H1 (cell line): ENCODE data around the gene LCMT1. TPM values are rescaled to one million over a fixed set of nuclear protein-coding genes. Genes with fewer than 3 reads are reported as not detected.

ENCODE experiments used
- CTCF ChIA-PET: fragments of 300-600 bp; sonication (Branson Sonifier 250); formaldehyde crosslinking; loops from one replicate; lab custom pipeline; 2021; ENCODE audit not compliant: partially characterized antibody; lab: Charles Lee
- POLR2A ChIA-PET: fragments of 300-600 bp; sonication (Branson Sonifier 250); formaldehyde crosslinking; loops from one replicate; lab custom pipeline; 2021; ENCODE audit warnings: inconsistent platforms; ENCODE audit not compliant: partially characterized antibody; lab: Charles Lee
- DNase-seq, 2 experiments: peaks; one replicate each; pipeline versions ENCODE4 v3.0.0 to v3.0.0-alpha.2; 2010 to 2022; ENCODE audit warnings: low spot score in 2 of 2, low read depth in 1 of 2, mixed read lengths in 1 of 2
- FAIRE-seq: peaks from 2 replicates; lab custom pipeline; 2011; peaks lifted over from hg19 to GRCh38; lab: Jason Lieb, UNC
- H2AFZ ChIP-seq: 2 replicates; pipeline ENCODE4 v1.8.1; 2012; ENCODE audit warnings: low read length, inconsistent platforms
- H2AK5ac ChIP-seq: 2 replicates; pipeline ENCODE4 v1.6.1; 2013; ENCODE audit warnings: low read depth, low read length
- H2BK120ac ChIP-seq: replicated peaks from 2 replicates; pipeline ENCODE3; 2013; ENCODE audit warnings: low read depth, low read length, inconsistent platforms
- H2BK12ac ChIP-seq: 2 replicates; pipeline ENCODE4 v1.6.1; 2013; ENCODE audit warnings: low read depth, low read length
- H2BK15ac ChIP-seq: 2 replicates; pipeline ENCODE4 v1.6.1; 2013; ENCODE audit warnings: low read length
- H2BK20ac ChIP-seq: 2 replicates; pipeline ENCODE4 v1.6.1; 2013; ENCODE audit warnings: low read length
- H2BK5ac ChIP-seq: 2 replicates; pipeline ENCODE4 v1.6.1; 2013; ENCODE audit warnings: low read depth, low read length
- H3K14ac ChIP-seq: 2 replicates; pipeline ENCODE4 v1.6.1; 2013; ENCODE audit warnings: inconsistent platforms; ENCODE audit not compliant: insufficient read length
- H3K18ac ChIP-seq: 2 replicates; pipeline ENCODE4 v1.6.1; 2013; ENCODE audit warnings: low read length; ENCODE audit errors: extremely low read depth
- H3K23ac ChIP-seq: 2 replicates; pipeline ENCODE4 v1.6.1; 2013; ENCODE audit warnings: inconsistent platforms; ENCODE audit not compliant: insufficient read length
- H3K23me2 ChIP-seq: 2 replicates; pipeline ENCODE4 v1.6.1; 2013; ENCODE audit warnings: low read depth, low read length
- H3K27ac ChIP-seq: 2 replicates; pipeline ENCODE4 v1.6.1; 2011; ENCODE audit warnings: low read depth, low read length, inconsistent platforms
- H3K27me3 ChIP-seq, 4 experiments: replicated peaks in 1 of 4; 1 replicate in 1 of 4; 2 replicates in 3 of 4; pipeline versions ENCODE4 v1.6.1 to v1.8.1; 2011 to 2013; ENCODE audit warnings: low read length in 3 of 4, mild to moderate bottlenecking in 3 of 4, inconsistent platforms in 2 of 4, mixed read lengths in 2 of 4, moderate library complexity in 1 of 4; ENCODE audit not compliant: control insufficient read depth in 3 of 4, insufficient read depth in 3 of 4; ENCODE audit errors: extremely low read depth in 1 of 4
- H3K36me3 ChIP-seq, 4 experiments: 2 replicates each; pipeline versions ENCODE4 v1.6.1 to v1.8.1; 2011 to 2013; ENCODE audit warnings: mild to moderate bottlenecking in 4 of 4, low read length in 3 of 4, moderate library complexity in 2 of 4, control low read depth in 1 of 4, inconsistent platforms in 1 of 4; ENCODE audit not compliant: insufficient read depth in 4 of 4, control insufficient read depth in 2 of 4
- H3K4ac ChIP-seq: replicated peaks from 2 replicates; pipeline ENCODE3; 2013; ENCODE audit warnings: low read length, low read depth, mixed read lengths, inconsistent platforms; ENCODE audit not compliant: insufficient read length
- H3K4me1 ChIP-seq, 4 experiments: replicated peaks in 1 of 4; 1 replicate in 1 of 4; 2 replicates in 3 of 4; pipeline versions ENCODE4 v1.6.1 to v1.8.1; 2011 to 2013; ENCODE audit warnings: low read length in 3 of 4, inconsistent platforms in 2 of 4, mixed read lengths in 1 of 4; ENCODE audit not compliant: insufficient read depth in 4 of 4, control insufficient read depth in 3 of 4
- H3K4me2 ChIP-seq, 2 experiments: 2 replicates each; pipeline versions ENCODE4 v1.6.1 to v1.8.1; 2011 to 2013; ENCODE audit warnings: low read depth in 2 of 2, low read length in 2 of 2, control low read depth in 1 of 2, inconsistent platforms in 1 of 2, mild to moderate bottlenecking in 1 of 2; ENCODE audit not compliant: insufficient read depth in 1 of 2
- H3K4me3 ChIP-seq, 4 experiments: fragments of 200-600, 300-600 bp in 1 of 4; sonication (generic), shearing (Covaris generic), sonication (Bioruptor Twin) in 1 of 4; 2 replicates each; pipeline versions ENCODE4 v1.5.1 to v1.8.1; 2011 to 2016; ENCODE audit warnings: low read length in 4 of 4, low read depth in 3 of 4, control low read depth in 2 of 4, inconsistent platforms in 2 of 4, mild to moderate bottlenecking in 2 of 4, mixed read lengths in 1 of 4, moderate library complexity in 1 of 4; ENCODE audit not compliant: insufficient read depth in 2 of 4; ENCODE audit errors: extremely low read depth in 1 of 4
- H3K56ac ChIP-seq: replicated peaks from 2 replicates; pipeline ENCODE3; 2013; ENCODE audit warnings: low read depth, mild to moderate bottlenecking, mixed read lengths, low read length, inconsistent platforms; ENCODE audit not compliant: insufficient read length
- H3K79me1 ChIP-seq: 2 replicates; pipeline ENCODE4 v1.6.1; 2013; ENCODE audit warnings: low read depth, low read length, control low read depth
- H3K79me2 ChIP-seq, 2 experiments: 2 replicates each; pipeline versions ENCODE4 v1.6.1 to v1.8.1; 2012 to 2013; ENCODE audit warnings: low read length in 2 of 2, mild to moderate bottlenecking in 2 of 2, inconsistent platforms in 1 of 2; ENCODE audit not compliant: insufficient read depth in 2 of 2, control insufficient read depth in 1 of 2
- H3K9ac ChIP-seq, 4 experiments: replicated peaks in 1 of 4; 1 replicate in 1 of 4; 2 replicates in 3 of 4; pipeline versions ENCODE4 v1.6.1 to v1.8.1; 2011 to 2013; ENCODE audit warnings: low read depth in 3 of 4, low read length in 3 of 4, control low read depth in 2 of 4, mild to moderate bottlenecking in 2 of 4, moderate library complexity in 2 of 4, inconsistent platforms in 1 of 4; ENCODE audit errors: extremely low read depth in 1 of 4
- H3K9me3 ChIP-seq, 2 experiments: 2 replicates each; pipeline versions ENCODE4 v1.6.1 to v1.8.1; 2012 to 2013; ENCODE audit warnings: mild to moderate bottlenecking in 2 of 2, moderate library complexity in 2 of 2, control low read depth in 1 of 2, inconsistent platforms in 1 of 2, low read depth in 1 of 2, low read length in 1 of 2, mixed read lengths in 1 of 2; ENCODE audit not compliant: insufficient read depth in 2 of 2
- H4K20me1 ChIP-seq, 2 experiments: replicated peaks in 1 of 2; 2 replicates each; pipeline versions ENCODE3 to v1.8.1; 2011 to 2013; ENCODE audit warnings: inconsistent platforms in 2 of 2, low read length in 2 of 2, mild to moderate bottlenecking in 1 of 2; ENCODE audit not compliant: insufficient read depth in 2 of 2, control insufficient read depth in 1 of 2
- H4K5ac ChIP-seq: 2 replicates; pipeline ENCODE4 v1.6.1; 2013; ENCODE audit warnings: low read length, low read depth, mixed read lengths, inconsistent platforms; ENCODE audit not compliant: insufficient read length
- H4K8ac ChIP-seq: 2 replicates; pipeline ENCODE4 v1.8.0; 2013; ENCODE audit warnings: mild to moderate bottlenecking, moderate library complexity, low read length, inconsistent platforms; ENCODE audit not compliant: insufficient read depth; ENCODE audit errors: extremely low read depth
- H4K91ac ChIP-seq: replicated peaks from 2 replicates; pipeline ENCODE3; 2013; ENCODE audit warnings: low read length, mixed read lengths, inconsistent platforms; ENCODE audit not compliant: insufficient read length
- POLR2A ChIP-seq, 2 experiments: IDR thresholded peaks; 1 replicate in 1 of 2; 2 replicates in 1 of 2; pipeline ENCODE4 v1.6.1; 2011; ENCODE audit warnings: low read depth in 2 of 2, low read length in 2 of 2, mild to moderate bottlenecking in 2 of 2; ENCODE audit errors: control extremely low read depth in 1 of 2
- SP1 ChIP-seq: IDR thresholded peaks from 2 replicates; pipeline ENCODE4 v1.6.1; 2011; ENCODE audit warnings: low read depth, low read length
- SP4 ChIP-seq: IDR thresholded peaks from 2 replicates; pipeline ENCODE4 v1.6.1; 2012; ENCODE audit warnings: low read length, inconsistent platforms
- WGBS, 2 experiments: shearing (Covaris generic) in 1 of 2; methylation state at CpG; one replicate each; pipeline versions ENCODE4 v1.1.6 to v1.1.7; 2013 to 2015; ENCODE audit warnings: low lambda C conversion rate in 2 of 2, mixed read lengths in 2 of 2, inconsistent platforms in 1 of 2, low coverage in 1 of 2, missing lambda C conversion rate in 1 of 2; ENCODE audit not compliant: insufficient replicate concordance in 2 of 2, insufficient coverage in 1 of 2, insufficient read length in 1 of 2; ENCODE audit errors: extremely low coverage in 1 of 2, missing lambda C conversion rate in 1 of 2; 5-methylcytosine and 5-hydroxymethylcytosine counted together
- polyA plus RNA-seq, 7 experiments: library from polyadenylated mRNA; depleted of rRNA in 3 of 7; stranded (reverse) in 5 of 7; unstranded in 2 of 7; fragments of >200 nt in 5 of 7; fragments of 200-250 nt in 2 of 7; gene quantifications; 1 replicate in 5 of 7; 2 replicates in 1 of 7; 4 replicates in 1 of 7; pipeline versions ENCODE4 v1.2.1 to v1.2.3, GENCODE V29; 2011 to 2013; ENCODE audit warnings: missing spikeins in 2 of 7, mixed read lengths in 2 of 7
- total RNA-seq: library from RNA; stranded (reverse); fragmentation: NEBNext Ultra II Directional; extraction: Animal tissue kit (Norgen Biotek cat#: 25700); gene quantifications from 2 replicates; pipeline ENCODE4 v1.2.1, GENCODE V29; 2021

LCMT1 gene
- total and polyA plus RNA-seq, 2 of the 8 experiments (the other 6 are each of a cell fraction or from before 2014, with no cell fraction given): 61.0 to 80.8 TPM

GRCh38 chr16:25081702-25082101 lies 29.8 kb upstream of the LCMT1 start:
- FAIRE-seq: no peak

More at GRCh38 chr16:25081702-25082101, 29.8 kb upstream of the LCMT1 start:
- Histone ChIP-seq H3K36me3 (no peaks in the 10 kb centered on the region), H3K9me3 (peaks cover 4 to 5% of the 10 kb centered on the region in 2 experiments; a peak in 1 of 4 replicates), H4K20me1 (no peaks in the 10 kb centered on the region), H3K79me2 (no peaks in the 10 kb centered on the region), H2BK15ac (no peak overlapping the region), H4K8ac (no peak overlapping the region), H2AFZ (no peak overlapping the region), H4K5ac (no peak overlapping the region), H3K56ac (no peak overlapping the region), H3K4me2 (no peak overlapping the region), H2BK5ac (no peak overlapping the region), H3K4me1 (no peaks in the 10 kb centered on the region), H2BK12ac (no peak overlapping the region), H3K14ac (no peak overlapping the region), H2BK120ac (no peak overlapping the region), H4K91ac (no peak overlapping the region), H3K23ac (no peak overlapping the region), H3K27ac (no peak overlapping the region), H3K27me3 (peaks cover 0 to 1% (median 0%) of the 10 kb centered on the region in 4 experiments; a peak in 1 of 7 replicates), H3K79me1 (no peaks in the 10 kb centered on the region), H3K9ac (no peak overlapping the region), H3K4me3 (no peak overlapping the region), H3K4ac (no peak overlapping the region), H3K23me2 (no peaks in the 10 kb centered on the region), H2AK5ac (no peak overlapping the region), H3K18ac (no peak overlapping the region), H2BK20ac (no peak overlapping the region)
- TF ChIP-seq SP1: no peak
- no peak for TF ChIP-seq POLR2A (IDR thresholded peaks at IDR 0.05; ENCODE audit: control extremely low read depth in 1 of 2, low read depth in 2 of 2, low read length in 2 of 2)
- no peak for TF ChIP-seq SP4
- ChIA-PET CTCF (interaction anchor here (1.3 kb wide), 1 partner anchor 26 kb away, joined by 4 read pairs; no protein-coding TSS in a partner anchor), POLR2A (no interaction called here)
- WGBS, 2 experiments: 91% methylated on average over 9 of the region's 9 CpGs; no CpG with 5 or more reads in 1 of the 2 experiments
- no peak for DNase-seq
